Activated T-helper 2 cell treated with anti-CD3 and anti-CD28 coated beads, Interferon-gamma antibody, Interleukin-2, Interleukin-4, amounts not matched to agents 10 μg/mL and 5 μg/mL and 100 μg/mL, durations not matched to agents 14 hours and 24 hours and 36 hours (primary cell): ENCODE data around the gene EXOG. TPM values are rescaled to one million over a fixed set of nuclear protein-coding genes. Genes with fewer than 3 reads are reported as not detected.
"Not testable (repeated sequence)": the region's sequence is repeated elsewhere in the genome, so short reads cannot be mapped to it uniquely, and the experiment has no call there.

Experiments used
- DNase-seq: peaks from one replicate; pipeline ENCODE4 v3.0.0; 2021; ENCODE audit warnings: low spot score
- H3K27ac Mint-ChIP-seq: one replicate; pipeline ENCODE4 v1.8.0; 2021; ENCODE audit warnings: mixed read lengths
- H3K27me3 Mint-ChIP-seq: one replicate; pipeline ENCODE4 v1.8.0; 2021; ENCODE audit warnings: low read depth, mixed read lengths
- H3K36me3 Mint-ChIP-seq: one replicate; pipeline ENCODE4 v1.8.0; 2021; ENCODE audit warnings: low read depth, mixed read lengths
- H3K4me1 Mint-ChIP-seq: one replicate; pipeline ENCODE4 v1.8.0; 2021; ENCODE audit warnings: low read depth, mixed read lengths
- H3K4me3 Mint-ChIP-seq: one replicate; pipeline ENCODE4 v1.8.0; 2021; ENCODE audit warnings: low read depth, mild to moderate bottlenecking, moderate library complexity, mixed read lengths
- H3K9me3 Mint-ChIP-seq: one replicate; pipeline ENCODE4 v1.8.0; 2021; ENCODE audit warnings: mixed read lengths
- intact Hi-C: fragments of 100-400 bp; cut with micrococcal nuclease; formaldehyde crosslinking; loops from one replicate; pipeline ENCODE4 v1.15.1; 2023
- total RNA-seq: library from RNA; stranded (reverse); gene quantifications from 2 replicates; pipeline ENCODE4 v1.2.3, GENCODE V29; 2022

Gene EXOG
- total RNA-seq, 1 donor from 2014 or later: 13.7 TPM

DNA sequence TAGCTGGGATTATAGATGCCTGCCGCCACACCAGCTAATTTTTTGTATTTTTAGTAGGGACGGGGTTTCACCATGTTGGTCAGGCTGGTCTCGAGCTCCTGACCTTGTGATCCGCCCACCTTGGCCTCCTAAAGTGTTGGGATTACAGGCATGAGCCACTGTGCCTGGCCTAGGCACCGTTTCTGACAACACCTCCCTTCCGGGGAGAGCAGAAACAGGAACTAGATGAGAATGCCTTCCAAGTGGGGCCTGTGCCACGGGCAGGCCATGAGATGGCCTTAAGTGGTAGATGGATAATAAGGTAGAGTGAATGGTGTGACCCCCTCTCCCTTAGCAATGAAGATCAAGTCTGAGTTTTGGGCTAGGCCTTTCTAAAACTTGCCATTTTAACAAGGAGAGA, 70.7 kb downstream of the EXOG start:
- H3K27me3 Mint-ChIP-seq, intact Hi-C loops, H3K4me1 Mint-ChIP-seq, DNase-seq, H3K4me3 Mint-ChIP-seq, H3K9me3 Mint-ChIP-seq, H3K27ac Mint-ChIP-seq, H3K36me3 Mint-ChIP-seq: not testable (repeated sequence)

DNA sequence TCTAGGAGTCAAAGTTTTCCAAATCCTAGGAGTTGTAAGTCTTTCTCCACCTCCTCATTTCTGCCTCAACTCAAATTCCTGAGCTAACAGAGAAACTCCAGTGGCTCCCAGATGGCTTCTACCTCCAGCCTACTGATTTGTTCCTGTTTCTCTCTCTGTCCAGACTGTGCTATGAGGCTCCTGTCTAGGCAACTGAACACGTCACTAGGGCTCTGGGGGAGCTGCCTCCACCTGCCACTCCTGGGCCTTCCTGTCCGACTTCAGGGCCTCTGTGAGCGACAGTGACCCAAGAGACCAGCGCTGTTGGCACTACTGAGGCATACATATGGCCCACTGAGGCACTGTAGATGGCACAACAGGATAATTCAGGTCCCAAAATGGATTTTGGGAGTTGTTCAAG, 71.4 kb downstream of the EXOG start:
- H3K4me1 Mint-ChIP-seq: no peaks in the 10 kb centered on the region
- no peak overlapping the region for H3K27ac Mint-ChIP-seq
- H3K9me3 Mint-ChIP-seq: no peaks in the 10 kb centered on the region
- H3K4me3 Mint-ChIP-seq: no peak overlapping the region
- H3K27me3 Mint-ChIP-seq: no peaks in the 10 kb centered on the region
- no peak for DNase-seq
- intact Hi-C loops: no loop called here
- H3K36me3 Mint-ChIP-seq: no peaks in the 10 kb centered on the region

DNA sequence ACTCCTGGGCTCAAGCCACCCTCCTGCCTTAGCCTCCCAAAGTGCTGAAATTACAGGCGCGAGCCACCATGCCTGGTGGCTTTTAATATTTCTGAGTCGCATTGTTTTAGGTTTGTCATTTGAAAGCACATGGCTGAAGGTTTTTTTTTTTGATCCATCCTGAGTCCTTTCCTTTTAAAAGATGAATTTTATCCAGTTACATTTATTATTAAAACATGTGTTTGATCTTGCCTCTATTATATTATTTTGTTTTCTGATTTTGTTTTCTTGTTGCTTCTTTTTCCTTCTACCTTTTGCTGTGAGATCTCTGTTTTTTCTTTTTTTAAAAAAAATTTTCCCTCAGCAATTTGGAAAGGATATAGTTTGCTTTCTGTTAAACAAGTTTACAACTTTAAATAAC, 77.0 kb downstream of the EXOG start:
- Mint-ChIP-seq H3K4me3 (no peak overlapping the region), H3K27ac (no peak overlapping the region), H3K27me3 (no peaks in the 10 kb centered on the region), H3K36me3 (no peaks in the 10 kb centered on the region), H3K4me1 (no peaks in the 10 kb centered on the region), H3K9me3 (no peaks in the 10 kb centered on the region)
- DNase-seq: no peak
- intact Hi-C loops: no loop called here

DNA sequence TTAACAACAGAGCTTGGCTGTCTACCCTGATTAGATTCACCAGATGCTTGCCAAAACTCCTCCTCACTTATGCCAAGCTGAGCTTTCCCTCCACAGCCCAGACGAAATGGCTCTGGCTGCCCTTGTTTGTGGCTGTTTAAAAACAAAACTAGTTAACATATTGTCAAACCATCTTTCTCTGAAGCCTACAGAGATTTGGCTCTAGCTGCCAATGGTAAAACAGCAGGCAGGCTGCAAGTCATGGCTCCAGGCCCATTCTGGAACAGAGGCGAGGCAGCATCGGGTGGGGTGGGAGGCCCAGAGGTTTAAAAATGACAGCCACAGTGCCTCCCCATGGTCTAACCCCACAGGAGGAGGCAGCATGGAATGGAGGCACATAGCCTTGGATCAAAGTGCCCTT, 77.4 kb downstream of the EXOG start:
- H3K4me3 Mint-ChIP-seq: no peak overlapping the region
- intact Hi-C loops: no loop called here
- H3K27ac Mint-ChIP-seq: no peak overlapping the region
- DNase-seq: no peak
- H3K4me1 Mint-ChIP-seq: no peaks in the 10 kb centered on the region
- H3K36me3 Mint-ChIP-seq: no peaks in the 10 kb centered on the region
- H3K9me3 Mint-ChIP-seq: no peaks in the 10 kb centered on the region
- H3K27me3 Mint-ChIP-seq: no peaks in the 10 kb centered on the region

- Mint-ChIP-seq H3K9me3 (no peaks in the 10 kb centered on the region), H3K27ac (no peak overlapping the region), H3K4me3 (no peak overlapping the region), H3K4me1 (no peaks in the 10 kb centered on the region), H3K36me3 (no peaks in the 10 kb centered on the region), H3K27me3 (no peaks in the 10 kb centered on the region)
- intact Hi-C loops: no loop called here
- no peak for DNase-seq
Observed at GRCh38 chr3:38574411-38575278, 78.5 kb downstream of the EXOG start.

DNA sequence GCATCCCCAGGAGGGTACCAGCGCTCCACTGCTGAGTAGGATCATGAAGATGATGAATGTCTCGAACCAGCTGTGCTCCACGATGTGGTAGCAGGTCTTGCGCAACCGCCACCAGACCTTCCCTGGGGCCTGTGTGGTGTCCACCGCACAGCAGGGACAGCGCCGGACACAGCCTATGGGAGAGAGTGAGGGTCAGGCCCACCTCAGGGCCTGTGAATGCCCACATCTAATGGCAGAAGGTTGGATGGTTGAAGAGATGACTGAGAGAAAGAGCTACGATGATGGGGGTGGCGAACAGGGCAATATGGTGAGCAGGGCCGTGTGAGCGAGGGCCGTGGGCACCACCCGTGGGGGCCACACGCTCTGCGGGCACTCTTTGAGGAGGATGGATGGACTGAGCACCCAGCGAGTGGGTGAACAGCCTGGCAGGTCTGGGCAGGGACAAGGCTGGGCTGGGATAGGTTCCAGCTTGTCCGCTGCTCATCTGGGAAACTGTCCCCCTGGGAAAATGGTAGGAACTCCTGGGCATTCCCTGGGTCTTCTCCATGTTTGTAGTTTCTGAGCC, 79.2 kb downstream of the EXOG start:
- H3K27ac Mint-ChIP-seq: no peak overlapping the region
- no peaks in the 10 kb centered on the region for H3K4me1 Mint-ChIP-seq
- H3K4me3 Mint-ChIP-seq: no peak overlapping the region
- no peaks in the 10 kb centered on the region for H3K27me3 Mint-ChIP-seq
- no peaks in the 10 kb centered on the region for H3K36me3 Mint-ChIP-seq
- no peaks in the 10 kb centered on the region for H3K9me3 Mint-ChIP-seq
- no peak for DNase-seq
- intact Hi-C loops: no loop called here

Other genes with a start within 250 kb of the EXOG start
- gene SLC22A13, start 230.5 kb upstream of the EXOG start, total RNA-seq: 0.51 and 0.78 TPM in 2 replicates
- not detected in 2 replicates for gene SLC22A14, start 214.0 kb upstream of the EXOG start, total RNA-seq
- gene XYLB, start 149.6 kb upstream of the EXOG start, total RNA-seq: 8.6 and 11.8 TPM in 2 replicates
- 10.3 and 12.0 TPM in 2 replicates for gene ACVR2B, start 42.5 kb upstream of the EXOG start, total RNA-seq
- gene SCN5A, start 153.3 kb downstream of the EXOG start, total RNA-seq: not detected in 2 replicates